ENCODE results near the gene PITPNM3. TPM values are rescaled to one million over a fixed set of nuclear protein-coding genes. Genes with fewer than 3 reads are reported as not detected.

PITPNM3 gene
- total RNA-seq, 1 experiment from 2014 or later = 4.2 TPM

DNA sequence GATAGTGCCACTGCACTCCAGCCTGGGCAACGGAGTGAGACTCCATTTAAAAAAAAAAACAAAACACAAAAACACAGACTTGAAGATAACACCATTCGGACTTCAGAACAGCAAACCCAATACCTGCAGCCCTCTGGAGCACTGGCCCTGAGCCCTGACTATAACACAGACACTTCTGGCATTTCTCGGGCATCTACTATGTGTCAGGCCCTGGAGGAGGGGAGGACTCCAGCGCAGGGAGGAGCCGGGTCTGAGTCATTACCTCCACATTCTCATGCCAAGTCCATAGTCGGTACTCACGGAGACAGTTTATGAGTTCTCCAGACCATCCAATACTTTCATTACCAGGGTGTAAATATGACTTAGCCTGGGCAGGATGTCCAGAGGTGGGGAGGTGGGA is 48.8 kb downstream of the PITPNM3 start:
- ATAC-seq = peak; percentile 85
- POLR2A ChIA-PET = no interaction called here
- Histone ChIP-seq H3K9me2 (ENCODE audit: insufficient read depth) (no peaks in the 10 kb centered on the region), H3K27me3 (ENCODE audit: insufficient read depth, low read length) (no peaks in the 10 kb centered on the region), H3K9me3 (ENCODE audit: control insufficient read depth in 1 of 2, insufficient read depth in 1 of 2, low read depth in 1 of 2, low read length in 2 of 2) (no peaks in the 10 kb centered on the region), H4K20me1 (ENCODE audit: insufficient read depth) (no peaks in the 10 kb centered on the region), H3K4me1 (ENCODE audit: control insufficient read depth in 1 of 2, insufficient read depth in 2 of 2, low read length in 2 of 2) (peaks cover 22 to 57% of the 10 kb centered on the region in 2 experiments), H3K4me2 (ENCODE audit: low read length) (peak overlapping the region; percentile 68), H3K36me3 (ENCODE audit: control insufficient read depth in 1 of 2, insufficient read depth in 2 of 2, low read length in 2 of 2) (no peaks in the 10 kb centered on the region), H2AFZ (ENCODE audit: low read depth, low read length, poor library complexity, severe bottlenecking) (no peak overlapping the region), H3K9ac (ENCODE audit: low read length) (peak overlapping the region; percentile 26; the same call in 1 of the 2 replicates), H3K79me2 (ENCODE audit: insufficient read depth, low read length) (no peaks in the 10 kb centered on the region), H3K27ac (ENCODE audit: low read depth, low read length) (peak overlapping the region; percentile 55), H3K4me3 (replicated peaks in 1 of 2; ENCODE audit: low read depth in 1 of 2, low read length in 2 of 2) (peak overlapping the region; percentile 21 to 33)
- intact Hi-C loops (cut with micrococcal nuclease) = no loop called here
- TF ChIP-seq EZH2 (IDR thresholded peaks at IDR 0.05) (no peak), JUND (IDR thresholded peaks at IDR 0.05) (peak; percentile 76), EGR1 (IDR thresholded peaks at IDR 0.05; ENCODE audit: low read depth) (no peak), SRF (IDR thresholded peaks at IDR 0.05; ENCODE audit: low read depth) (0 out of 2 replicates have a peak, but pooled peaks have one; percentile 37), POLR2AphosphoS5 (IDR thresholded peaks at IDR 0.05; ENCODE audit: low read depth, low read length) (no peak), RAD21 (IDR thresholded peaks at IDR 0.05; ENCODE audit: low read depth) (no peak), FOSL1 (IDR thresholded peaks at IDR 0.05; ENCODE audit: low read depth) (peak; percentile 72), SIN3A (IDR thresholded peaks at IDR 0.05; ENCODE audit: low read depth) (no peak), CBX3 (IDR thresholded peaks at IDR 0.05; ENCODE audit: low read depth) (peak; percentile 57; the same call in 1 of the 2 replicates), SP1 (IDR thresholded peaks at IDR 0.05; ENCODE audit: low read depth) (peak; percentile 49), ELF1 (IDR thresholded peaks at IDR 0.05; ENCODE audit: borderline replicate concordance, low read depth) (no peak)
- TF ChIP-seq, protein P1, sequence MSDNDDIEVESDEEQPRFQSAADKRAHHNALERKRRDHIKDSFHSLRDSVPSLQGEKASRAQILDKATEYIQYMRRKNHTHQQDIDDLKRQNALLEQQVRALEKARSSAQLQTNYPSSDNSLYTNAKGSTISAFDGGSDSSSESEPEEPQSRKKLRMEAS (IDR thresholded peaks at IDR 0.05) = no peak
- TF ChIP-seq, protein P2, sequence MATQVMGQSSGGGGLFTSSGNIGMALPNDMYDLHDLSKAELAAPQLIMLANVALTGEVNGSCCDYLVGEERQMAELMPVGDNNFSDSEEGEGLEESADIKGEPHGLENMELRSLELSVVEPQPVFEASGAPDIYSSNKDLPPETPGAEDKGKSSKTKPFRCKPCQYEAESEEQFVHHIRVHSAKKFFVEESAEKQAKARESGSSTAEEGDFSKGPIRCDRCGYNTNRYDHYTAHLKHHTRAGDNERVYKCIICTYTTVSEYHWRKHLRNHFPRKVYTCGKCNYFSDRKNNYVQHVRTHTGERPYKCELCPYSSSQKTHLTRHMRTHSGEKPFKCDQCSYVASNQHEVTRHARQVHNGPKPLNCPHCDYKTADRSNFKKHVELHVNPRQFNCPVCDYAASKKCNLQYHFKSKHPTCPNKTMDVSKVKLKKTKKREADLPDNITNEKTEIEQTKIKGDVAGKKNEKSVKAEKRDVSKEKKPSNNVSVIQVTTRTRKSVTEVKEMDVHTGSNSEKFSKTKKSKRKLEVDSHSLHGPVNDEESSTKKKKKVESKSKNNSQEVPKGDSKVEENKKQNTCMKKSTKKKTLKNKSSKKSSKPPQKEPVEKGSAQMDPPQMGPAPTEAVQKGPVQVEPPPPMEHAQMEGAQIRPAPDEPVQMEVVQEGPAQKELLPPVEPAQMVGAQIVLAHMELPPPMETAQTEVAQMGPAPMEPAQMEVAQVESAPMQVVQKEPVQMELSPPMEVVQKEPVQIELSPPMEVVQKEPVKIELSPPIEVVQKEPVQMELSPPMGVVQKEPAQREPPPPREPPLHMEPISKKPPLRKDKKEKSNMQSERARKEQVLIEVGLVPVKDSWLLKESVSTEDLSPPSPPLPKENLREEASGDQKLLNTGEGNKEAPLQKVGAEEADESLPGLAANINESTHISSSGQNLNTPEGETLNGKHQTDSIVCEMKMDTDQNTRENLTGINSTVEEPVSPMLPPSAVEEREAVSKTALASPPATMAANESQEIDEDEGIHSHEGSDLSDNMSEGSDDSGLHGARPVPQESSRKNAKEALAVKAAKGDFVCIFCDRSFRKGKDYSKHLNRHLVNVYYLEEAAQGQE (IDR thresholded peaks at IDR 0.05; ENCODE audit: low read depth) = no peak
- RAD21 ChIA-PET (ENCODE audit: low non-redundant PET in 1 of 2, low total read pairs in 2 of 2, uncharacterized antibody in 2 of 2, unreplicated experiment in 2 of 2) = no interaction called here
- CTCF ChIA-PET = no interaction called here
- BruUV-seq (replicated peaks) = no TSS peak
- DNase-seq (ENCODE audit: low read depth, low spot score) = peak; percentile 51

All from HCT116 (cell line).